ENCODE measurements around the gene JAKMIP2. TPM values are rescaled to one million over a fixed set of nuclear protein-coding genes. Genes with fewer than 3 reads are reported as not detected.

JAKMIP2 gene
- total RNA-seq, 1 experiment from 2014 or later, result 6.4 TPM

DNA sequence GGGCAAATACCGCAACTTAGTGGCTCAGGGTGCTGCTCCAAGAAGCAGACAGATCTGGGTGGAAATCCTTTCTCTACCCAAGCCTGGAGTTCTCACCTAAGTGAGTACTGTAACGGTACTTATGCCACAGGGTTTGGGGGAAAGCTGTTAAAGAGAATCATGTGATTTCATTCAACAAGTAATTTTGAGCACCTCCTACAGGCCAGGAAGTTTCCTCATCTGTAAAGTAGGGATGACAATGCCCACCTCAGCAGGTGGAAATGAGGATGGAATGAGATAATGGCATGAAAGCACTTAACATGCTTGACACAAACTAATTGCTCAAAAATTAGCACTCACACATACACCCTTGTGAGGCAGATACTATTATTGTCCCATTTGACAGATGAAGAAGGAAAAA, 114.1 kb downstream of the JAKMIP2 start:
- no peak overlapping the region for H4K91ac ChIP-seq (ENCODE audit: insufficient read length, low read depth, low read length)
- Mint-ChIP-seq H3K36me3 (ENCODE audit: insufficient read depth in 1 of 3, low read depth in 3 of 3) (peaks cover 13 to 27% (median 20%) of the 10 kb centered on the region in 3 experiments), H3K4me3 (no peak overlapping the region), H3K4me1 (peaks cover 3 to 4% of the 10 kb centered on the region in 2 experiments; a peak in 2 of 4 replicates), H3K9me3 (no peaks in the 10 kb centered on the region; a peak in 1 of 5 replicates), H3K27me3 (ENCODE audit: low read depth) (no peaks in the 10 kb centered on the region), H3K27ac (peak overlapping the region; percentile 30 to 67 (median 49); a peak in 5 of 7 replicates)
- no peak overlapping the region for H3K18ac ChIP-seq (ENCODE audit: insufficient read length, low read depth, low read length)
- H2BK120ac ChIP-seq (ENCODE audit: low read depth, low read length, poor library complexity, severe bottlenecking), result no peak overlapping the region
- H3K27me3 ChIP-seq (ENCODE audit: insufficient read depth, low read length), result no peaks in the 10 kb centered on the region
- WGBS (ENCODE audit: extremely low coverage, insufficient read length, low lambda C conversion rate), result no CpG with 5 or more reads among the region's 2 CpGs
- H3T11ph ChIP-seq (ENCODE audit: low read length), result no peak overlapping the region
- no peak overlapping the region for H3K23ac ChIP-seq (ENCODE audit: insufficient read length, low read depth, low read length)
- no peak overlapping the region for H2AFZ ChIP-seq (ENCODE audit: low read length)
- no peaks in the 10 kb centered on the region for H3K9me3 ChIP-seq (ENCODE audit: control insufficient read depth, low read depth, low read length)
- no peaks in the 10 kb centered on the region for H3K79me1 ChIP-seq (ENCODE audit: insufficient read depth, low read depth, low read length, poor library complexity, severe bottlenecking)
- H3K4me1 ChIP-seq (ENCODE audit: insufficient read depth, low read length), result no peaks in the 10 kb centered on the region
- H3K9ac ChIP-seq (ENCODE audit: extremely low read depth, insufficient read length, low read length), result no peak overlapping the region
- H4K20me1 ChIP-seq (ENCODE audit: control insufficient read depth, insufficient read depth, insufficient read length), result no peaks in the 10 kb centered on the region
- H3K23me2 ChIP-seq (ENCODE audit: insufficient read length, low read depth, low read length, poor library complexity, severe bottlenecking), result no peaks in the 10 kb centered on the region
- H3K27ac ChIP-seq (ENCODE audit: insufficient read length, low read depth, low read length), result no peak overlapping the region
- H3K4me2 ChIP-seq (ENCODE audit: insufficient read depth, insufficient read length, low read length), result no peak overlapping the region
- no peak overlapping the region for H3K56ac ChIP-seq (ENCODE audit: insufficient read length, low read depth, low read length)
- H2BK12ac ChIP-seq (ENCODE audit: insufficient read length, low read depth, low read length), result no peak overlapping the region
- H4K5ac ChIP-seq (ENCODE audit: insufficient read length, low read depth, low read length), result no peak overlapping the region
- H4K8ac ChIP-seq (replicated peaks; ENCODE audit: insufficient read length, low read depth, low read length), result no peak overlapping the region
- H3K4ac ChIP-seq (ENCODE audit: low read depth, low read length), result no peak overlapping the region
- H3K79me2 ChIP-seq (ENCODE audit: insufficient read depth, low read length), result no peaks in the 10 kb centered on the region
- H3K14ac ChIP-seq (ENCODE audit: insufficient read depth, low read length), result no peak overlapping the region
- no peak overlapping the region for H2AK5ac ChIP-seq (ENCODE audit: insufficient read length, low read length)
- DNase-seq, result no peak
- no peak overlapping the region for H2BK5ac ChIP-seq (ENCODE audit: insufficient read length, low read length)
- TF ChIP-seq, protein P1, sequence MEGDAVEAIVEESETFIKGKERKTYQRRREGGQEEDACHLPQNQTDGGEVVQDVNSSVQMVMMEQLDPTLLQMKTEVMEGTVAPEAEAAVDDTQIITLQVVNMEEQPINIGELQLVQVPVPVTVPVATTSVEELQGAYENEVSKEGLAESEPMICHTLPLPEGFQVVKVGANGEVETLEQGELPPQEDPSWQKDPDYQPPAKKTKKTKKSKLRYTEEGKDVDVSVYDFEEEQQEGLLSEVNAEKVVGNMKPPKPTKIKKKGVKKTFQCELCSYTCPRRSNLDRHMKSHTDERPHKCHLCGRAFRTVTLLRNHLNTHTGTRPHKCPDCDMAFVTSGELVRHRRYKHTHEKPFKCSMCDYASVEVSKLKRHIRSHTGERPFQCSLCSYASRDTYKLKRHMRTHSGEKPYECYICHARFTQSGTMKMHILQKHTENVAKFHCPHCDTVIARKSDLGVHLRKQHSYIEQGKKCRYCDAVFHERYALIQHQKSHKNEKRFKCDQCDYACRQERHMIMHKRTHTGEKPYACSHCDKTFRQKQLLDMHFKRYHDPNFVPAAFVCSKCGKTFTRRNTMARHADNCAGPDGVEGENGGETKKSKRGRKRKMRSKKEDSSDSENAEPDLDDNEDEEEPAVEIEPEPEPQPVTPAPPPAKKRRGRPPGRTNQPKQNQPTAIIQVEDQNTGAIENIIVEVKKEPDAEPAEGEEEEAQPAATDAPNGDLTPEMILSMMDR (conservative IDR thresholded peaks at IDR 0.05), result peak; percentile 39; the same call in 2 of the 3 replicates
- H2BK20ac ChIP-seq (ENCODE audit: low read depth, low read length, poor library complexity, severe bottlenecking), result no peak overlapping the region
- H2BK15ac ChIP-seq (ENCODE audit: low read depth, low read length), result no peak overlapping the region
